Kidney (tissue), 14 donors: ENCODE measurements around the gene ARMC8. TPM values are rescaled to one million over a fixed set of nuclear protein-coding genes. Genes with fewer than 3 reads are reported as not detected.

Experiments used
- DNase-seq, 5 donors: peaks; one replicate each; pipeline ENCODE4 v3.0.0-alpha.2; 2013 to 2020
- FAIRE-seq: peaks from 2 replicates; lab custom pipeline; 2012; peaks lifted over from hg19 to GRCh38; lab: Jason Lieb, UNC
- H3K27ac ChIP-seq, 2 donors: one replicate each; pipeline ENCODE4 v1.7.0; 2013; ENCODE audit warnings: low read depth in 2 of 2, low read length in 2 of 2, inconsistent platforms in 1 of 2
- H3K27me3 ChIP-seq: one replicate; pipeline ENCODE4 v1.7.1; 2013; ENCODE audit warnings: low read length, inconsistent platforms; ENCODE audit not compliant: control insufficient read depth, insufficient read depth
- H3K36me3 ChIP-seq, 3 donors: one replicate each; pipeline versions ENCODE4 v1.7.0 to v1.7.1; 2013; ENCODE audit warnings: low read length in 3 of 3, control low read depth in 1 of 3, inconsistent platforms in 1 of 3; ENCODE audit not compliant: insufficient read depth in 3 of 3, control insufficient read depth in 2 of 3
- H3K4me1 ChIP-seq, 3 donors: one replicate each; pipeline versions ENCODE4 v1.7.0 to v1.7.1; 2013; ENCODE audit warnings: low read length in 3 of 3, inconsistent platforms in 1 of 3, low read depth in 1 of 3; ENCODE audit not compliant: control insufficient read depth in 2 of 3, insufficient read depth in 2 of 3
- H3K4me3 ChIP-seq, 3 donors: one replicate each; pipeline versions ENCODE4 v1.7.0 to v1.8.1; 2013; ENCODE audit warnings: low read length in 3 of 3, control low read depth in 1 of 3, inconsistent platforms in 1 of 3
- H3K9ac ChIP-seq, 3 donors: one replicate each; pipeline versions ENCODE4 v1.7.0 to v1.7.1; 2013; ENCODE audit warnings: low read length in 3 of 3, control low read depth in 1 of 3, inconsistent platforms in 1 of 3
- H3K9me3 ChIP-seq, 3 donors: one replicate each; pipeline versions ENCODE4 v1.7.0 to v1.7.1; 2013; ENCODE audit warnings: low read length in 3 of 3, control low read depth in 1 of 3, inconsistent platforms in 1 of 3; ENCODE audit not compliant: control insufficient read depth in 2 of 3, insufficient read depth in 1 of 3
- CTCF ChIP-seq: IDR thresholded peaks from 3 replicates; pipeline ENCODE4 v1.5.1; 2012; ENCODE audit warnings: mild to moderate bottlenecking, moderate library complexity, borderline replicate concordance; ENCODE audit not compliant: insufficient read depth; ENCODE audit errors: extremely low read depth
- intact Hi-C: fragments of 100-400 bp; cut with DNase I; formaldehyde crosslinking; loops from one replicate; pipeline ENCODE4 v1.11.1; 2022
- polyA plus RNA-seq: library from polyadenylated mRNA; stranded (reverse); fragments of 350-450 nt; fragmentation: Illumina TruSeq; extraction: RNeasy Lipid Tissue Mini Kit (QIAGEN cat#74804); gene quantifications from one replicate; pipeline ENCODE4 v1.2.3, GENCODE V29; 2014; ENCODE audit warnings: low read depth, low replicate concordance; ENCODE audit not compliant: insufficient read depth
- total RNA-seq: library from RNA; stranded (reverse); fragmentation: NEBNext Ultra II Directional; extraction: Animal tissue kit (Norgen Biotek cat#: 25700); gene quantifications from one replicate; pipeline ENCODE4 v1.2.1, GENCODE V29; 2021
- donor health status: control.
- donor health status: control.
- donor health status: control.
- donor health status: control.
- donor health status: control.
- donor health status: DM: yes; HTN: yes; CAD: no.
- donor health status: Normal renal cell carcinoma (clear cell type).

The ARMC8 gene
- total and polyA plus RNA-seq, 2 donors from 2014 or later, result 17.1 to 47.3 TPM

GRCh38 chr3:138206196-138206595 is 19.1 kb downstream of the ARMC8 start:
- FAIRE-seq, result no peak
- no peak overlapping the region for H3K27ac ChIP-seq
- TF ChIP-seq CTCF, result no peak
- H3K4me3 ChIP-seq, result no peak overlapping the region
- no peaks in the 10 kb centered on the region for H3K36me3 ChIP-seq
- intact Hi-C loops, result no loop called here
- H3K9ac ChIP-seq, result no peak overlapping the region
- peaks cover 0 to 6% (median 0%) of the 10 kb centered on the region in 3 donors for H3K4me1 ChIP-seq
- H3K9me3 ChIP-seq, result no peaks in the 10 kb centered on the region
- no peak for DNase-seq
- no peaks in the 10 kb centered on the region for H3K27me3 ChIP-seq

- peaks cover 0 to 7% (median 6%) of the 10 kb centered on the region in 3 donors for H3K36me3 ChIP-seq
- no peak overlapping the region for H3K9ac ChIP-seq
- TF ChIP-seq CTCF, result no peak
- no peaks in the 10 kb centered on the region for H3K9me3 ChIP-seq
- no peak overlapping the region for H3K27ac ChIP-seq
- FAIRE-seq, result no peak
- no peaks in the 10 kb centered on the region for H3K4me1 ChIP-seq
- H3K27me3 ChIP-seq, result no peaks in the 10 kb centered on the region
- DNase-seq, result no peak
- intact Hi-C loops, result no loop called here
- no peak overlapping the region for H3K4me3 ChIP-seq
These were observed 23.4 kb downstream of the ARMC8 start for GRCh38 chr3:138210528-138210927.

- H3K4me1 ChIP-seq, result no peaks in the 10 kb centered on the region
- FAIRE-seq (no peak), DNase-seq (no peak)
- H3K9me3 ChIP-seq, result no peaks in the 10 kb centered on the region
- no peak overlapping the region for H3K4me3 ChIP-seq
- intact Hi-C loops, result no loop called here
- no peak for TF ChIP-seq CTCF
- peaks cover 0 to 7% (median 6%) of the 10 kb centered on the region in 3 donors for H3K36me3 ChIP-seq
- no peak overlapping the region for H3K27ac ChIP-seq
- no peaks in the 10 kb centered on the region for H3K27me3 ChIP-seq
- no peak overlapping the region for H3K9ac ChIP-seq
These were observed 26.4 kb downstream of the ARMC8 start for GRCh38 chr3:138213398-138214085.
